Stimulated activated CD8-positive, alpha-beta memory T cell treated with anti-CD3 and anti-CD28 coated beads, Interleukin-7, amount 100 ng/mL, for 1 hour (primary cell): Measurements from ENCODE around the gene PRMT6.
"Not testable (repeated sequence)": the region's sequence is repeated elsewhere in the genome, so short reads cannot be mapped to it uniquely, and the experiment has no call there.

Experiments
- DNase-seq, 2 donors: peaks; one replicate each; pipeline ENCODE4 v3.0.0-alpha.2; 2020; ENCODE audit warnings: low read depth in 2 of 2

PRMT6 gene

DNA sequence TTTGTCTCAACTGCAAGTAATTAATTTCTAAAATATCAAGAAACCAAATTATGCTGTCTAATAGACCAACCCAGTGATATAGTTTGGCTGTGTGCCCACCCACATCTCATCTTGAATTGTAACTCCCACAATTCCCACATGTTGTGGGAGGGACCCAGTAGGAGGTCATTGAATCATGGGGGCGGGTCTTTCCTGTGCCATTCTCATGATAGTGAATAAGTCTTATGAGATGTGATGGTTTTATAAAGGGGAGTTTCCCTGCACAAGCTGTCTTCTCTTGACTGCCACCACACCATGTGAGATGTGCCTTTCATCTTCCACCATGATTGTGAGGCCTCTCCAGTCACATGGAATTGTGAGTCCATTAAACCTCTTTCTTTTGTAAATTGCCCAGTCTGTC lies 36.9 kb downstream of the PRMT6 start:
- not testable (repeated sequence) for DNase-seq

DNA sequence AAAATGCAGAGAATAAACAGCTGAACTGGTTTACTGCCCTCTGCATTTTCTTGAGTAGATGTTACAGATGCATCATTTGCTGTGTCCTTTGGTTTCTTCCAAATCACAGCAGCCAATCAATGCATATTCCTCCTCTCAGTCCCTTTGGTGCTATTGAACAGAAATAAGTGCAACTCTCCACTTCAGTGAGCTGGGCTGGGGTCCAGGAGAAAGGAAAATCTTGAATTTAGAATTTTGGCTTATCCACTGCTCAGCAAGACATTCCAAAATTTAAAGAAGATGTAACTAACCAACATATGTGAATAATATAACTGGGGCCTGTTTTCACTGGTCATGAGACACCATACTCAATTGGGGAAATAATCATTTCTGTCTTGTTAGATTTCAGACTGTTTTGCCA lies 39.2 kb downstream of the PRMT6 start:
- DNase-seq, result no peak

DNA sequence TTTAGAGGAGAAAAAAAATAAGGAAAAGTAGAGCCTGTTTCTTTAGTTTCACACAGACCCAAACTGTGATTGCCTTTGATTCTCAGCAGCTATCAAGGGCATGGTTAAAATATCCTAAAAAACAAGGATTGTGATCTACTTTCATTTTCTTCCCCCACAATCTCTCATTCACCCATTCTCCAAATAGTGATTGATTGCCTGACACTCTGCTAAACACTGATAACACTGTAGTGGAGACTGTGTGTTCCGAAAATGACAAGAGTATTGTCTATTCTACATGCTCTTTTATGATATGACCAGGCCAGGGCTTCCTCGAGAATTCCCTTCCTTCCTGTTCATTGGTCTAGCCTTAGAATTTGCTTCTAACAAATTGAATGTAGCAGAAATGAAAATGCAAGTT lies 40.2 kb downstream of the PRMT6 start:
- no peak for DNase-seq

DNA sequence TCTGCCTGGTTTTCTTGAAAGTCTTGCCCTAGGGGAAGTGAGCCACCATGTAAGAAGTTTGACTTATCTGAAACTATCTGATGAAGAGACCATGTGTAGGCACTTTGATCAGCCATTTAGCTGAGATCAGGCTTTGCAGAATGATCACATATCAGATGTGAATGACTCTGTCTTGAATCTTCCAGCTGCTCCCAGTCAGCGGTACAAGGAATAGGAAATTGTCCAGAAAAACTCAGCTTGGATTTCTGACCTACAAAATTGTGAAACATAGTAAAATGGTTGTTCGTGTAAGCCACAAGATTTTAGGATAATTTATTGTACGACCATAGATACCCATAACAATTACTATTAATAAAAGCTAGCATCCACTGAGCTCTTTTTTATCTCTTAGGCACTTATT lies 42.5 kb downstream of the PRMT6 start:
- DNase-seq, result no peak

DNA sequence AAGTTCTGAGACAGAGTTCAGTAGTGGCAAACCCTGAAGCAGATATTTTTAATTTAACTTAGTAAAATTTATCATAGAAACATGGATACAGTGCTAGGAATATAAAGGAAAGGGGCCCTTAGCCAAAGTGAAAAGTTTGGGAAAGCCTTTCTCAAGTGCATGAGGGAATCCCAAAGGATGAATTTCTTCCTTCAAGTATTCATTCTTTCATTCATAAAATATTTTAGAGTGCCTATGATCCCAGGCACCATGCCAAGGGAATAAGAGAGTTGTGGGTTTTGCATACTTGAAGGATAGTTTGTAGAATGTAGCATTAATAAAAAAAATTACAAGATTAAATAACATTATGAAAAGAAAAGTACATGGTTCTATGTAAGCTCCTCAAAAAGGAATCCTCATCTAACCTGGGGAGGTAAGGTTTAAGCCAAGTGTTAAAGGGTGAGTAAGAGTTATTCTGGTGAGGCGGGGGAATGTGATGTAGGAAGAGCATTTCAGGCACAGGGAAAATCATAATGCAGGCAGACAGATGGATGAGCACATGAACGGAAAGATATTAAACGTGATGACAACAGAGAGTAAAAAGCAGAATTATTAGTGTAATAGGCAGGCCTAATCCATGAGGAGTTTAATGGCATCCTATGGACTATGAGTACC lies 44.0 kb downstream of the PRMT6 start:
- DNase-seq, result no peak

DNA sequence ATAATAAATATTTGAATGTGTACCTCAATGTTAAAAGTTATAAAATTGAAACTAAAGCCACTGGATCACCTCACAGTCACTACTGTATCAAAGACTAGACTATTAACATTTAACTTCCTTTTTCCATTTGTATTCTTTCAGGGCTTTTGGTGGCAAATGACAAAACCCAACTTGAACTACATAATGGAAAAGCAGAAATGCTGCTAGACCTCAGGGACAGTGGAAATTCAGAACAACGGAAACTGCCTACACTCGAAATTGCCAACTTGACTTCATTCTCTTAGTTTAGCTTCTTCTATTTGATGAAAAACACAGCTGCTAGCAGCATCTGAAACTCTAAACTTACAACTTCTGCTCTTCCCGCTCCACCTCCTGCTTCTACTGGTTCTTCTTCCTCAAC lies 49.4 kb downstream of the PRMT6 start:
- no peak for DNase-seq
